GM21390 (cell line): Measurements from ENCODE around the gene C10orf90.
"Not testable (repeated sequence)": the region's sequence is repeated elsewhere in the genome, so short reads cannot be mapped to it uniquely, and the experiment has no call there.

Experiments
- ATAC-seq: cut with Tn5 transposase; IDR thresholded peaks from one replicate; pipeline ENCODE4 v1.9.1; 2021; ENCODE audit not compliant: unreplicated experiment

The C10orf90 gene

GRCh38 chr10:126558881-126559280 lies 111.6 kb downstream of the C10orf90 start:
- no peak for ATAC-seq

- ATAC-seq: no peak
Measured at GRCh38 chr10:126551202-126551601, 119.3 kb downstream of the C10orf90 start.

GRCh38 chr10:126550586-126550985 lies 119.9 kb downstream of the C10orf90 start:
- ATAC-seq: not testable (repeated sequence)

- ATAC-seq: no peak
Measured at GRCh38 chr10:126549344-126549743, 121.1 kb downstream of the C10orf90 start.

GRCh38 chr10:126544565-126544964 lies 125.9 kb downstream of the C10orf90 start:
- ATAC-seq: no peak

- no peak for ATAC-seq
Measured at GRCh38 chr10:126538439-126539135, 131.9 kb downstream of the C10orf90 start.

- ATAC-seq: no peak
Measured at GRCh38 chr10:126536656-126537055, 133.8 kb downstream of the C10orf90 start.

GRCh38 chr10:126536148-126536547 lies 134.3 kb downstream of the C10orf90 start:
- no peak for ATAC-seq

- no peak for ATAC-seq
Measured at GRCh38 chr10:126533644-126534043, 136.8 kb downstream of the C10orf90 start.

GRCh38 chr10:126528315-126528835 lies 142.1 kb downstream of the C10orf90 start:
- no peak for ATAC-seq

GRCh38 chr10:126527645-126528314 lies 142.7 kb downstream of the C10orf90 start:
- no peak for ATAC-seq

GRCh38 chr10:126525326-126525725 lies 145.2 kb downstream of the C10orf90 start:
- no peak for ATAC-seq

GRCh38 chr10:126524526-126524925 lies 146.0 kb downstream of the C10orf90 start:
- no peak for ATAC-seq

GRCh38 chr10:126523071-126523470 lies 147.4 kb downstream of the C10orf90 start:
- no peak for ATAC-seq

- ATAC-seq: no peak
Measured at GRCh38 chr10:126521399-126521798, 149.1 kb downstream of the C10orf90 start.

GRCh38 chr10:126520751-126521317 lies 149.7 kb downstream of the C10orf90 start:
- no peak for ATAC-seq

- ATAC-seq: no peak
Measured at GRCh38 chr10:126519992-126520391, 150.5 kb downstream of the C10orf90 start.

- no peak for ATAC-seq
Measured at GRCh38 chr10:126519185-126519584, 151.3 kb downstream of the C10orf90 start.

GRCh38 chr10:126518218-126519080 lies 152.0 kb downstream of the C10orf90 start:
- ATAC-seq: no peak

GRCh38 chr10:126516515-126516914 lies 154.0 kb downstream of the C10orf90 start:
- no peak for ATAC-seq

GRCh38 chr10:126511917-126512479 lies 158.5 kb downstream of the C10orf90 start:
- ATAC-seq: no peak
